Spleen (tissue), 11 donors: ENCODE data around the gene TMPRSS11D. TPM values are rescaled to one million over a fixed set of nuclear protein-coding genes. Genes with fewer than 3 reads are reported as not detected.

Experiments used
- DNase-seq: peaks from one replicate; pipeline ENCODE4 v3.0.0-alpha.2; 2020
- H3K27ac ChIP-seq, 8 donors: fragments of 200-600 bp; sonication (generic) in 7 of 8; 1 replicate in 4 of 8; 2 replicates in 4 of 8; pipeline versions ENCODE4 v1.5.0 to v1.8.0; 2016 to 2021; ENCODE audit warnings: inconsistent platforms in 4 of 8, mild to moderate bottlenecking in 4 of 8, moderate library complexity in 1 of 8
- H3K27me3 ChIP-seq, 7 donors: fragments of 200-600 bp; sonication (generic) in 6 of 7; replicated peaks in 1 of 7; 1 replicate in 4 of 7; 2 replicates in 3 of 7; pipeline versions ENCODE4 v1.5.0 to v1.8.0; 2016 to 2021; ENCODE audit warnings: inconsistent platforms in 3 of 7, mild to moderate bottlenecking in 1 of 7
- H3K36me3 ChIP-seq, 6 donors: fragments of 200-600 bp; sonication (generic) in 5 of 6; 1 replicate in 4 of 6; 2 replicates in 2 of 6; pipeline versions ENCODE4 v1.5.0 to v1.8.0; 2016 to 2021; ENCODE audit warnings: inconsistent platforms in 2 of 6
- H3K4me1 ChIP-seq, 6 donors: fragments of 200-600 bp; sonication (generic) in 5 of 6; 1 replicate in 3 of 6; 2 replicates in 3 of 6; pipeline versions ENCODE4 v1.5.0 to v1.8.0; 2016 to 2021; ENCODE audit warnings: inconsistent platforms in 3 of 6
- H3K4me3 ChIP-seq, 8 donors: fragments of 200-600 bp; sonication (generic) in 7 of 8; 1 replicate in 4 of 8; 2 replicates in 4 of 8; pipeline versions ENCODE4 v1.5.0 to v1.8.0; 2016 to 2021; ENCODE audit warnings: inconsistent platforms in 4 of 8, mild to moderate bottlenecking in 4 of 8, moderate library complexity in 2 of 8
- H3K9me3 ChIP-seq, 8 donors: fragments of 200-600 bp; sonication (generic) in 7 of 8; 1 replicate in 4 of 8; 2 replicates in 4 of 8; pipeline versions ENCODE4 v1.5.0 to v1.8.0; 2016 to 2021; ENCODE audit warnings: inconsistent platforms in 4 of 8
- POLR2A ChIP-seq, 3 donors: fragments of 450-650 bp; IDR thresholded peaks; one replicate each; pipeline ENCODE4 v1.5.1; 2017; ENCODE audit warnings: antibody characterized with exemption in 3 of 3, mild to moderate bottlenecking in 1 of 3
- POLR2AphosphoS5 ChIP-seq, 3 donors: sonication (generic); formaldehyde crosslinking; IDR thresholded peaks; one replicate each; pipeline ENCODE4 v1.5.1; 2017; ENCODE audit warnings: antibody characterized with exemption in 3 of 3
- WGBS, 5 donors: extraction: QIAGEN DNeasy Blood & Tissue Kit in 3 of 5; methylation state at CpG; one replicate each; pipeline versions ENCODE4 v1.1.5 to v1.1.7; 2013 to 2018; 5-methylcytosine and 5-hydroxymethylcytosine counted together
- intact Hi-C: fragments of 100-400 bp; cut with DNase I; formaldehyde crosslinking; loops from one replicate; pipeline ENCODE4 v1.15.0; 2023; ENCODE audit warnings: low total_unique reads
- polyA plus RNA-seq, 3 donors: library from polyadenylated mRNA; stranded (reverse); fragments of 200-250 nt; gene quantifications; one replicate each; pipeline ENCODE4 v1.2.1, GENCODE V29; 2013
- total RNA-seq, 7 donors: library from RNA; depleted of rRNA in 3 of 7; stranded (reverse); fragments of >200 nt in 3 of 7; fragmentation: NEBNext Ultra II Directional in 4 of 7; extraction: Animal tissue kit (Norgen Biotek cat#: 25700) in 4 of 7; gene quantifications; one replicate each; pipeline versions ENCODE4 v1.1.0 to v1.2.1, GENCODE V29; 2016 to 2021
- TF ChIP-seq, protein P1 (sequence below), 11 experiments: fragments of 200-600 bp in 7 of 11; fragments of 450-650 bp in 4 of 11; sonication (generic) in 4 of 11; IDR thresholded peaks in 8 of 11; conservative IDR thresholded peaks in 3 of 11; 1 replicate in 7 of 11; 2 replicates in 4 of 11; pipeline versions ENCODE4 v1.4.0 to v1.8.0; 2016 to 2021; ENCODE audit warnings: antibody characterized with exemption in 11 of 11, inconsistent platforms in 4 of 11, mild to moderate bottlenecking in 1 of 11
- donor health status: healthy with polysubstance abuse.
- donor health status: DM: no; HTN: no; CAD: no; lungs with moderate emphysema.
- donor health status: DM: no; HTN: no; CAD: no.
- donor health status: Bipolar disorder and iron deficiency.
- donor health status: healthy.
- donor health status: DM: no; HTN: no; CAD: no.
- donor health status: DM: yes; HTN: yes; CAD: no.

TMPRSS11D gene
- total and polyA plus RNA-seq, 10 donors = 0.02 to 0.06 TPM; not detected in 8

DNA sequence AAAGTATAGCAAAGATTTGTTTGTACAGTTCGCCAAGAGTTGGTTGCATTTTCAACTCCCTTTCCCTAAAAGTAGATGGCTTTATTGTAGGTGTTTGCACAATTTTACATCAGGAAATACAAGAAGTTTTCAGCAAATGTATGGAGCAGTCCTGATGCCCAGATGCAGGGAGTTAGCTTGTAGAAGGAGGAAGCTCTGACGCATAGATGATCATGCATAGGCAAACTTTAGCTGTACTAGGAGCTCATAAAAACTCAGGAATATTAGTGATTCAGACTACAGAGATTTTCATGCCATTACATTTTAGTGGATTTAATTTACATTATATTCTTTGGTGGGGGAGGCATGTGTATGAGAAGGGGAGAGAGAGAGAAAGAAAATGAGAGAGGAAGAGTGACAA lies 62.9 kb downstream of the TMPRSS11D start:
- TF ChIP-seq POLR2AphosphoS5 (IDR thresholded peaks at IDR 0.05) = no peak
- TF ChIP-seq, protein P1, sequence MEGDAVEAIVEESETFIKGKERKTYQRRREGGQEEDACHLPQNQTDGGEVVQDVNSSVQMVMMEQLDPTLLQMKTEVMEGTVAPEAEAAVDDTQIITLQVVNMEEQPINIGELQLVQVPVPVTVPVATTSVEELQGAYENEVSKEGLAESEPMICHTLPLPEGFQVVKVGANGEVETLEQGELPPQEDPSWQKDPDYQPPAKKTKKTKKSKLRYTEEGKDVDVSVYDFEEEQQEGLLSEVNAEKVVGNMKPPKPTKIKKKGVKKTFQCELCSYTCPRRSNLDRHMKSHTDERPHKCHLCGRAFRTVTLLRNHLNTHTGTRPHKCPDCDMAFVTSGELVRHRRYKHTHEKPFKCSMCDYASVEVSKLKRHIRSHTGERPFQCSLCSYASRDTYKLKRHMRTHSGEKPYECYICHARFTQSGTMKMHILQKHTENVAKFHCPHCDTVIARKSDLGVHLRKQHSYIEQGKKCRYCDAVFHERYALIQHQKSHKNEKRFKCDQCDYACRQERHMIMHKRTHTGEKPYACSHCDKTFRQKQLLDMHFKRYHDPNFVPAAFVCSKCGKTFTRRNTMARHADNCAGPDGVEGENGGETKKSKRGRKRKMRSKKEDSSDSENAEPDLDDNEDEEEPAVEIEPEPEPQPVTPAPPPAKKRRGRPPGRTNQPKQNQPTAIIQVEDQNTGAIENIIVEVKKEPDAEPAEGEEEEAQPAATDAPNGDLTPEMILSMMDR (IDR thresholded peaks at IDR 0.05 in 8 of 11, conservative IDR thresholded peaks at IDR 0.05 in 3 of 11) = no peak
- no peak for TF ChIP-seq POLR2A (IDR thresholded peaks at IDR 0.05)
- 90 to 97% (median 95%) methylated on average over 2 of the region's 2 CpGs for WGBS, 5 donors
- no peak for DNase-seq
- peaks cover 0 to 13% (median 4%) of the 10 kb centered on the region in 8 donors for H3K9me3 ChIP-seq
- no peaks in the 10 kb centered on the region for H3K36me3 ChIP-seq
- H3K4me3 ChIP-seq = no peak overlapping the region
- H3K27ac ChIP-seq = no peak overlapping the region
- H3K27me3 ChIP-seq = no peaks in the 10 kb centered on the region
- no peaks in the 10 kb centered on the region for H3K4me1 ChIP-seq
- intact Hi-C loops = no loop called here

GRCh38 chr4:67810011-67810410 lies 73.8 kb downstream of the TMPRSS11D start:
- Histone ChIP-seq H3K4me1 (no peaks in the 10 kb centered on the region), H3K4me3 (no peak overlapping the region), H3K27ac (no peak overlapping the region), H3K27me3 (no peaks in the 10 kb centered on the region), H3K9me3 (peaks cover 0 to 53% (median 31%) of the 10 kb centered on the region in 8 donors), H3K36me3 (peaks cover 0 to 12% (median 0%) of the 10 kb centered on the region in 6 donors)
- 92 to 100% (median 97%) methylated on average over 1 of the region's 1 CpG for WGBS, 5 donors
- DNase-seq = no peak
- TF ChIP-seq POLR2AphosphoS5 (IDR thresholded peaks at IDR 0.05) (no peak), POLR2A (IDR thresholded peaks at IDR 0.05) (no peak)
- TF ChIP-seq, protein P1 (IDR thresholded peaks at IDR 0.05 in 8 of 11, conservative IDR thresholded peaks at IDR 0.05 in 3 of 11) = no peak
- intact Hi-C loops = no loop called here

GRCh38 chr4:67809502-67809901 lies 74.3 kb downstream of the TMPRSS11D start:
- TF ChIP-seq POLR2AphosphoS5 (IDR thresholded peaks at IDR 0.05) = no peak
- TF ChIP-seq, protein P1 (IDR thresholded peaks at IDR 0.05 in 8 of 11, conservative IDR thresholded peaks at IDR 0.05 in 3 of 11) = no peak
- DNase-seq = no peak
- H3K27me3 ChIP-seq = no peaks in the 10 kb centered on the region
- H3K9me3 ChIP-seq = peaks cover 0 to 48% (median 26%) of the 10 kb centered on the region in 8 donors
- no peak overlapping the region for H3K27ac ChIP-seq
- peaks cover 0 to 12% (median 0%) of the 10 kb centered on the region in 6 donors for H3K36me3 ChIP-seq
- no peaks in the 10 kb centered on the region for H3K4me1 ChIP-seq
- intact Hi-C loops = no loop called here
- WGBS, 5 donors = 77 to 93% (median 80%) methylated on average over 5 to 7 of the region's 7 CpGs
- no peak overlapping the region for H3K4me3 ChIP-seq

GRCh38 chr4:67796810-67797209 lies 87.0 kb downstream of the TMPRSS11D start:
- no peak overlapping the region for H3K4me3 ChIP-seq
- H3K27me3 ChIP-seq = no peaks in the 10 kb centered on the region
- no peak for DNase-seq
- no peaks in the 10 kb centered on the region for H3K9me3 ChIP-seq
- TF ChIP-seq, protein P1 (IDR thresholded peaks at IDR 0.05 in 8 of 11, conservative IDR thresholded peaks at IDR 0.05 in 3 of 11) = no peak
- TF ChIP-seq POLR2A (IDR thresholded peaks at IDR 0.05) (no peak), POLR2AphosphoS5 (IDR thresholded peaks at IDR 0.05) (no peak)
- intact Hi-C loops = no loop called here
- no peaks in the 10 kb centered on the region for H3K36me3 ChIP-seq
- no peaks in the 10 kb centered on the region for H3K4me1 ChIP-seq
- no peak overlapping the region for H3K27ac ChIP-seq
